Measurements from ENCODE around the gene NOCT. TPM values are rescaled to one million over a fixed set of nuclear protein-coding genes. Genes with fewer than 3 reads are reported as not detected.

The NOCT gene
- total and polyA plus RNA-seq, 7 donors = 3.9 to 21.8 (median 11.4) TPM

DNA sequence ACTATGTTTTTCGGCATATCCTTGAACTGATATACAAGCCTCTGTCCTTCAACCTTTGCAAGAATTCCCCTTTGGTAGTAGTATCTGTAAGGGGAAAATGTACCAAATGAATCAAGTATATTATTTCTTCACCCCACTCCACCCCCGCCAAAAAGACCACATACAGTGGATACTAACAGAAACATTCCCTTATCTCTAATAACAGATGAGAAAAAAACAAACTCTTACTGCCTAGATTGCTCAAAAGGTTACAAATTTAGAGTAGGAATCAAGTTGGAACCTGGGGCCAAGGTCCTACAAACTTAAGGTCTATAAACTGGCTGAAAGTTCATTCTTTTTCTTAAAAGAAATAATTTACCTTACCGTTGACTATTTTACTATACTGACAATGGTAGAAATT lies 45.0 kb downstream of the NOCT start:
- Histone ChIP-seq H3K9me3 (no peaks in the 10 kb centered on the region), H3K27ac (no peak overlapping the region), H3K4me1 (peaks cover 27% of the 10 kb centered on the region), H3K4me3 (no peak overlapping the region), H3K36me3 (ENCODE audit: insufficient read depth in 1 of 2, low read depth in 1 of 2) (peaks cover 0 to 91% of the 10 kb centered on the region in 2 donors), H3K27me3 (ENCODE audit: insufficient read depth in 3 of 3, low read length in 2 of 3) (no peaks in the 10 kb centered on the region)
- no peak for ATAC-seq
- TF ChIP-seq, protein P1, sequence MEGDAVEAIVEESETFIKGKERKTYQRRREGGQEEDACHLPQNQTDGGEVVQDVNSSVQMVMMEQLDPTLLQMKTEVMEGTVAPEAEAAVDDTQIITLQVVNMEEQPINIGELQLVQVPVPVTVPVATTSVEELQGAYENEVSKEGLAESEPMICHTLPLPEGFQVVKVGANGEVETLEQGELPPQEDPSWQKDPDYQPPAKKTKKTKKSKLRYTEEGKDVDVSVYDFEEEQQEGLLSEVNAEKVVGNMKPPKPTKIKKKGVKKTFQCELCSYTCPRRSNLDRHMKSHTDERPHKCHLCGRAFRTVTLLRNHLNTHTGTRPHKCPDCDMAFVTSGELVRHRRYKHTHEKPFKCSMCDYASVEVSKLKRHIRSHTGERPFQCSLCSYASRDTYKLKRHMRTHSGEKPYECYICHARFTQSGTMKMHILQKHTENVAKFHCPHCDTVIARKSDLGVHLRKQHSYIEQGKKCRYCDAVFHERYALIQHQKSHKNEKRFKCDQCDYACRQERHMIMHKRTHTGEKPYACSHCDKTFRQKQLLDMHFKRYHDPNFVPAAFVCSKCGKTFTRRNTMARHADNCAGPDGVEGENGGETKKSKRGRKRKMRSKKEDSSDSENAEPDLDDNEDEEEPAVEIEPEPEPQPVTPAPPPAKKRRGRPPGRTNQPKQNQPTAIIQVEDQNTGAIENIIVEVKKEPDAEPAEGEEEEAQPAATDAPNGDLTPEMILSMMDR (IDR thresholded peaks at IDR 0.05) = no peak
- WGBS, 3 donors = 96 to 98% (median 98%) methylated on average over 3 of the region's 3 CpGs
- no peak for DNase-seq
- intact Hi-C loops (cut with DNase I) = no loop called here

DNA sequence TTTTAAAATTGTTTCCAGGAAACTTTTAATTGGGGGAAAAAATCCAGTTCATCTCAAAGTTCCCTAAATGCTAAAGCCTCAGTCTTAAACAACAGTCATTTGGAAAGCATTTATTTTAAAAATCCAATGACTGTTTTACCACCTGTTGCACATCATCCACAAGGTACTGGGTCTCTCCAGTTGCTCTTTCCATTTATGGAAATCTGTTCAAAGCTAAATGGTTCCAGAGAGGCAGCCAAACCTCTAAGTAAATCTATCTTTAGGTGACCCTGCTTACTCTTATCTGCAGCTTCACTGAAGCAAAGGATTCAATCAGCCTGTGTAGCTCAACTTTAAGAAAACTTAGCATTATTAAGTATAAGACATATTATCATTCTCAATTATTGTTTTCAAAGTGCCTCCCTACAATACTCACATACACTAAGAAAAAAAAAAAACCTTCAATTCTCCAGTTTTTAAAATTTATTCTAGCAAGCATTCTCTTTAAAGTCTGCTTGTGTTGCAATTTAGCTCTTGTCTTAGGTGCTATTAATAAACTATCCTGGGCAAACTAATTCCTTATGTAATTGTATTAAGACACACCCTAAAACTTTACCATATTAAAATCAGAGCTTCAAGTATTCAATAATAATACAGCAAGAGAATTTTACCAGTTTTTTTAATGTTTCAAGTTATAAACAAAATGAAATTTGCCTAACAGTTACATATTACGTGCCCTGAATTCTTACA lies 60.6 kb downstream of the NOCT start:
- no peaks in the 10 kb centered on the region for H3K9me3 ChIP-seq
- no peaks in the 10 kb centered on the region for H3K27me3 ChIP-seq (ENCODE audit: insufficient read depth in 3 of 3, low read length in 2 of 3)
- DNase-seq (no peak), ATAC-seq (peak; percentile 87 to 91 (median 88))
- intact Hi-C loops (cut with DNase I) = no loop called here
- peak overlapping the region; percentile 40 for H3K4me3 ChIP-seq
- WGBS, 3 donors = 27 to 46% (median 27%) methylated on average over 1 of the region's 1 CpG
- H3K27ac ChIP-seq = peak overlapping the region; percentile 98
- peaks cover 57% of the 10 kb centered on the region for H3K4me1 ChIP-seq
- TF ChIP-seq, protein P1 (IDR thresholded peaks at IDR 0.05) = no peak
- H3K36me3 ChIP-seq (ENCODE audit: insufficient read depth in 1 of 2, low read depth in 1 of 2) = peaks cover 0 to 23% of the 10 kb centered on the region in 2 donors

DNA sequence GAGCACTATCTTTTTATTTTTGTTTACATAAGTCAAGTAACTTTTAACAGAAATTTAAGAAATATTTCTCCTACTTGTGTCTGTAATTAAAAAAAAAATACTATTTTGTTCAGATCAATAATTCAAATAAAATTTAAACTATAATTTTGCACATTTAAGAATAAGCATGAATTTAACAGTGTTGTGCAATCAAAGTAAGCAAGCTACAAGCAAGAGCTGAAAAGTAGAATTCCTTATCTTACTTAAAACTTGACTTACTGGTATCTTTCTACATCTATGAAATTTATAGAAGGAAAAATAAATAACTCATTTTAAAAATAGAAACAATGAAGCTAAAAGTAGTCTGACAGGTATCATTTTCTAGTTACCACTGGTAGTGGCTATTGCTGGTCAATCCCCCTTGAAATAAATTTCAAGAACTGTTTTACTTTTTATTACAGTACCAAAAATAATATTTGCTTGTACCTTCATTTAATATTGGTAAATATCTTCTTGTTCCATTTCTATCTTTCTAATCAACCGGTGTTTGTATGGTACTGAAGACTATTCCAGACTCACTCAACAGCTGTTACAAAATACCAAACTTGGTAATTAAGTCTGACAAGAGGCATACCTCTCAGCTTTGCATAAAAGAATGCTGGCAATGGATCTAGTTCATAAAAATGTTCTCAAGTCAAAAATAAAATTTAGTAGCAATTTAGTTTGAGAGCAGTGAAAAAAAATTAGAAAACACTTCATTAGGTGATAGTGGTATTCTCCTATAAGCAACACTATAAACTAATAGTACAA lies 62.2 kb downstream of the NOCT start:
- TF ChIP-seq, protein P1 (IDR thresholded peaks at IDR 0.05) = no peak
- intact Hi-C loops (cut with DNase I) = no loop called here
- no peak for DNase-seq
- ATAC-seq = no peak
- Histone ChIP-seq H3K27ac (peak overlapping the region; percentile 98), H3K4me3 (peak overlapping the region; percentile 40), H3K36me3 (ENCODE audit: insufficient read depth in 1 of 2, low read depth in 1 of 2) (peaks cover 0 to 8% of the 10 kb centered on the region in 2 donors), H3K27me3 (ENCODE audit: insufficient read depth in 3 of 3, low read length in 2 of 3) (no peaks in the 10 kb centered on the region), H3K4me1 (peaks cover 68% of the 10 kb centered on the region), H3K9me3 (no peaks in the 10 kb centered on the region)
- WGBS, 3 donors = 6 to 15% (median 13%) methylated on average over 1 of the region's 1 CpG

DNA sequence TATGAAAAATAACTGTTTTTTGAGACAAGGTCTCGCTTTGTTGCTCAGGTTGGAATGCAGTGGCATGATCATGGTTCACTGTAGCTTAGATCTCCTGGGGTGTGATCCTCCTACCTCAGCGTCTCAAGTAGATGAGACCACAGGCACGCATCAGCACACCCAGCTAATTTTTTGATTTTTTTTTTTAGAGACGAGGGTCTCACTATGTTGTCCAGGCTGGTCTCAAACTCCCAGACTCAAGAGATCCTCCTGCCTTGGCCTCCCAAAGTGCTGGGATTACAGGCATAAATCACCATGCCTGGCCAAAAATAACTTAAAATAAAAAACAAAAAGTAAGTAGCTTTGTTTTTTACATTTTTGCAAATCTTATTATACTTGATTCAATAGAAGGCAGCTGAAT lies 63.3 kb downstream of the NOCT start:
- Histone ChIP-seq H3K27ac (peak overlapping the region; percentile 98), H3K4me3 (no peak overlapping the region), H3K9me3 (no peaks in the 10 kb centered on the region), H3K27me3 (ENCODE audit: insufficient read depth in 3 of 3, low read length in 2 of 3) (no peaks in the 10 kb centered on the region), H3K36me3 (ENCODE audit: insufficient read depth in 1 of 2, low read depth in 1 of 2) (no peaks in the 10 kb centered on the region), H3K4me1 (peaks cover 68% of the 10 kb centered on the region)
- ATAC-seq (no peak), DNase-seq (no peak)
- TF ChIP-seq, protein P1 (IDR thresholded peaks at IDR 0.05) = no peak
- WGBS, 3 donors = 89 to 93% (median 90%) methylated on average over 4 of the region's 4 CpGs
- intact Hi-C loops (cut with DNase I) = no loop called here
